AG04449 (cell line): ENCODE results near the gene BCAS3.
"Not testable (repeated sequence)": the region's sequence is repeated elsewhere in the genome, so short reads cannot be mapped to it uniquely, and the experiment has no call there.

ENCODE experiments used
- CTCF ChIA-PET: fragments of 350-600 bp; formaldehyde crosslinking; extraction: SDS; loops from one replicate; lab custom pipeline; 2021; ENCODE audit warnings: antibody characterized with exemption; lab: Yijun Ruan, JAX
- POLR2A ChIA-PET: fragments of 400-600, 350-600 bp; formaldehyde crosslinking; extraction: SDS; loops from one replicate; lab custom pipeline; 2020; ENCODE audit warnings: antibody characterized with exemption, inconsistent platforms; lab: Yijun Ruan, JAX
- DNase-seq: peaks from one replicate; pipeline ENCODE4 v3.0.0-alpha.2; 2010; ENCODE audit warnings: low read depth, low spot score
- H3K4me3 ChIP-seq: 2 replicates; pipeline ENCODE4 v1.5.1; 2011; ENCODE audit warnings: low read depth, mild to moderate bottlenecking, control low read depth, low read length
- TF ChIP-seq, protein P1 (sequence below): IDR thresholded peaks from one replicate; pipeline ENCODE4 v1.5.1; 2011; ENCODE audit warnings: mild to moderate bottlenecking, moderate library complexity, low read length, control low read depth, inconsistent platforms; ENCODE audit not compliant: insufficient read depth; ENCODE audit errors: missing control alignments

BCAS3 gene

DNA sequence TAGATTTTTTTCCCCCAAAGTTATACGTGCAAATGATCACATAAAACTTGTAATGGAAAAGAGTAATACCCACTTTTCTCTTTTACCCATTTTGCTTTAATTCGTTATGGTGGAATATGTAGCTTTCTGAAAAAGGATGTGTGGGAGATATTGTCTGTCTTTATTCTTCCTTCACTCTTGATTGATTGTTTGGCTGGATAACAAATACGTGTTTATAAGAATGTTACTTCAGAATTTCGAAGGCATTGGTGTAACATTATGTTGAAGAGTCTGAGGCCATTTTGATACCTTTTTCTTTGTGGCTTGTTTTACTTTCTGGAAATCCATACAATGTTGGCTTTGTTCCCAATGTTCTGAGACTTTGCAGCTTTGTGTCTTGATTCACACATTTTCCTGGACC, 71.4 kb downstream of the BCAS3 start:
- POLR2A ChIA-PET = no interaction called here
- H3K4me3 ChIP-seq = no peak overlapping the region
- CTCF ChIA-PET = no interaction called here
- TF ChIP-seq, protein P1, sequence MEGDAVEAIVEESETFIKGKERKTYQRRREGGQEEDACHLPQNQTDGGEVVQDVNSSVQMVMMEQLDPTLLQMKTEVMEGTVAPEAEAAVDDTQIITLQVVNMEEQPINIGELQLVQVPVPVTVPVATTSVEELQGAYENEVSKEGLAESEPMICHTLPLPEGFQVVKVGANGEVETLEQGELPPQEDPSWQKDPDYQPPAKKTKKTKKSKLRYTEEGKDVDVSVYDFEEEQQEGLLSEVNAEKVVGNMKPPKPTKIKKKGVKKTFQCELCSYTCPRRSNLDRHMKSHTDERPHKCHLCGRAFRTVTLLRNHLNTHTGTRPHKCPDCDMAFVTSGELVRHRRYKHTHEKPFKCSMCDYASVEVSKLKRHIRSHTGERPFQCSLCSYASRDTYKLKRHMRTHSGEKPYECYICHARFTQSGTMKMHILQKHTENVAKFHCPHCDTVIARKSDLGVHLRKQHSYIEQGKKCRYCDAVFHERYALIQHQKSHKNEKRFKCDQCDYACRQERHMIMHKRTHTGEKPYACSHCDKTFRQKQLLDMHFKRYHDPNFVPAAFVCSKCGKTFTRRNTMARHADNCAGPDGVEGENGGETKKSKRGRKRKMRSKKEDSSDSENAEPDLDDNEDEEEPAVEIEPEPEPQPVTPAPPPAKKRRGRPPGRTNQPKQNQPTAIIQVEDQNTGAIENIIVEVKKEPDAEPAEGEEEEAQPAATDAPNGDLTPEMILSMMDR = no peak
- DNase-seq = no peak

DNA sequence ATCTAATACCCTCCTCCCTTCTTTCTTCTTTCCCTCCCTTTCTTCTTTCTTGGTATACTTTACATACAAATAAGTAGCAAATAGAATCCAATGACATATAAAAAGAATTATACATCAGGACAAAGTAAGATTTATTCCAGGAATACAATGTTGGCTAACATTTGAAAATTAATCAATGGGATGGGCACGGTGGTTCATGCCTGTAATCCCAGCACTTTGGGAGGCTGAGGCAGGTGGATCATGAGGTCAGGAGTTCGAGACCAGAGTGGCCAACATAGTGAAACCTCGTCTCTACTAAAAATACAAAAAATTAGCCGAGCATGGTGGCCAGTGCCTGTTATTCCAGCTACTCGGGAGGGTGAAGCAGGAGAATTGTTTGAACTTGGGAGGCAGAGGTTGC, 72.1 kb downstream of the BCAS3 start:
- CTCF ChIA-PET = no interaction called here

DNA sequence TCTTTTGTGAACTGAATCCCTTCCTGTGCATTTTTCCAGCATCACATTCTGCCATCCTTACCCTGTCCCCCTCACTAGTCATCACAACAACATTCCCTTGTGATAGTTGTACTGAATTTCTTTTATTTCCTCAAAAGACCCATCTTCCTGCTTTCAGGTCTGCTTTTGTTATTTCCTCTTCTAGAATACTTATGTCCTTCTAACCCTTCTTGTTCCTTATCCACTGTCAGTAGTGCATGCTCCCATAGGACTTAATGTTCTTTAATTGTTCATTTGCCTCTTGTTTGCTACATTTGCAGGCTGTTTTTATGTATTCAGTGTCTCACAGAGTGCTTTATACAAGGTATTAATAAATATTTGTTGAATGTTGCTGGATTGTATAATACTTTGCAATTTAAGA, 73.0 kb downstream of the BCAS3 start:
- TF ChIP-seq, protein P1 = no peak
- no peak for DNase-seq
- ChIA-PET CTCF (no interaction called here), POLR2A (no interaction called here)
- no peak overlapping the region for H3K4me3 ChIP-seq

More for the DNA sequence above, 72.1 kb downstream of the BCAS3 start:
- POLR2A ChIA-PET = no interaction called here
- TF ChIP-seq, protein P1 = no peak
- H3K4me3 ChIP-seq = no peak overlapping the region
- no peak for DNase-seq

DNA sequence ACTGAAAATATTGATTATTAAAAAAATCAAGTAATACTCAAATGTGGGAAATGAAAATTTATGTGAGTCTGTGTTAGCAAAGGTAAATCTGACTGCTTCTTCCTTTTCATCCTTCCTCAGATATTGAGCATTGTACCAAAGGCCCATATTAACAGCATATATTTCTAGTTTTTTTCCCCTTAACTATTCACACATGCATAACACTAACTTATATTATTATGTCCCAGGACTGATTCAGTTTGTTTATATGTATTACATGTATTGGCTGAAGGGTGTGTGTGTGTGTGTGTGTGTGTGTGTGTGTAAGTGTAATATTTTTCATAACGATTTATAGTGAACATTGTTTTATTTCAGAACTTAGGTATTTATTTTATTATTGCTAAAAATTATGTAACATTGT, 74.2 kb downstream of the BCAS3 start:
- CTCF ChIA-PET = no interaction called here
- TF ChIP-seq, protein P1 = no peak
- no peak for DNase-seq
- POLR2A ChIA-PET = no interaction called here
- H3K4me3 ChIP-seq = no peak overlapping the region

DNA sequence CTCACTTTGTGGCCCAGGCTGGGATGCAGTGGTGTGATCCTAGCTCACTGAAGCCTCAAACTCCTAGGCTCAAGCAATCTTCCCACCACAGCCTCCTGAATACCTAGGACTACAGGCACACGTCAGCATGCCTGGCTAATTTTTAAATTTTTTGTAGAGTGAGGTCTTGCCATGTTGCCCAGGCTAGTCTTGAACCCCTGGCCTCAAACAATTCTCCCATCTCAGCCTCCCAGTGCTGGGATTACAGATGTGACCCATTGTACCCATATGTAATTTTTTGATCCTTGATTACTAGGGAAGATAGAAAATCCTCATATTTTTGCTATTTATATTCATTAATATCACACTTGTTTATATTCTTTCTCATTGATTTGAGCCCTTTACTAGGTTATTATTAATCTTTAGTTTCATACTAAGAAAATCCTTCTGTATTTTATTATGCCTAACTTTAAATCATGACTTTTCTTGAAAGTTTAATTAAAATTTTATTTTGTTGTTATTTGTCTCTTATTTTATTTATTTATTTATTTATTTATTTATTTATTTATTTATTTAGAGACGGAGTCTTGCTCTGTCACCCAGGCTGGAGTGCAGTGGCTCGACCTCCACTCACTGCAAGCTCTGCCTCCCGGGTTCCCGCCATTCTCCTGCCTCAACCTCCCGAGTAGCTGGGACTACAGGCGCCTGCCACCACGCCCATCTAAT, 75.4 kb downstream of the BCAS3 start:
- no peak for DNase-seq
- POLR2A ChIA-PET = no interaction called here
- H3K4me3 ChIP-seq = no peak overlapping the region
- CTCF ChIA-PET = no interaction called here
- TF ChIP-seq, protein P1 = no peak

DNA sequence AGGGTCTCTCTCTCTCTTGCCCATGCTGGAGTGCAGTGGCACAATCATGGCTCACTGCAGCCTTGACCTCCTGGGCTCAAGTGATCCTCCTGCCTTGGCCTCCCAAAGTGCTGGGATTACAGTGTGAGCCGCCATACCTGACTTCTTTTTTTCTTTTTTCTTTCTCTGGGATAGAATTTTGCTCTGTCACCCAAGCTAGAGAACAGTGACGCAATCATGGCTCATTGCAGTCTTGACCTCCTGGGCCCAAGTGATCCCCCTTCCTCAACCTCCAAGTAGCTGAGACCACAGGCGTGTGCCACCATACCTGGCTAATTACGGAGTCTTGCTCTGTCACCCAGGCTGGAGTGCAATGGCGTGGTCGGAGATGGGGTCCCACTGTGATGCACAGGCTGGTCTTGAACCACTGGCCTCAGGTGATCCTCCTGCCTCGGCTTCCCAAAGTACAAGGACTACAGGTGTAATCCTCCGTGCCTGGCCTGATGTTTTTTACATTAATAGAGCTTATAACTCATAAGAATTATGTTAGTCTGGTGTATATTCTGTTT, 76.5 kb downstream of the BCAS3 start:
- ChIA-PET CTCF (no interaction called here), POLR2A (no interaction called here)
- DNase-seq = no peak
- TF ChIP-seq, protein P1 = no peak
- no peak overlapping the region for H3K4me3 ChIP-seq

DNA sequence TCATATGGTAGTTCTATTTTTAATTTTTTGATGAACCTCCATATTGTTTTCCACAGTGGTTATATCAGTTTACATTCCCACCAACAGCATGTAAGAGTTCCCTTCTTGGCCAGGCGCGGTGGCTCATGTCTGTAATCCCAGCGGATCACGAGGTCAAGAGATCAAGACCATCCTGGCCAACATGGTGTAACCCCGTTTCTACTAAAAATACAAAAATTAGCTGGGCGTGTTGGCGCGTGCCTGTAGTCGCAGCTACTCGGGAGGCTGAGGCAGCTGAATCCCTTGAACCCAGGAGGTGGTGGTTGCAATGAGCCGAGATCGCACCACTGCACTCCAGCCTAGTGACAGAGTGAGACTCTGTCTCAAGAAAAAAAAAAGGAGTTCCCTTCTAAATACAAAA, 79.1 kb downstream of the BCAS3 start:
- H3K4me3 ChIP-seq, DNase-seq, POLR2A ChIA-PET, CTCF ChIA-PET: not testable (repeated sequence)
